Measurements from ENCODE around the gene TCF19. TPM values are rescaled to one million over a fixed set of nuclear protein-coding genes. Genes with fewer than 3 reads are reported as not detected.

The TCF19 gene
- total and polyA plus RNA-seq, 2 donors (not counting 1 experiment from before 2014, with no cell fraction given) = 10.0 to 10.4 TPM

DNA sequence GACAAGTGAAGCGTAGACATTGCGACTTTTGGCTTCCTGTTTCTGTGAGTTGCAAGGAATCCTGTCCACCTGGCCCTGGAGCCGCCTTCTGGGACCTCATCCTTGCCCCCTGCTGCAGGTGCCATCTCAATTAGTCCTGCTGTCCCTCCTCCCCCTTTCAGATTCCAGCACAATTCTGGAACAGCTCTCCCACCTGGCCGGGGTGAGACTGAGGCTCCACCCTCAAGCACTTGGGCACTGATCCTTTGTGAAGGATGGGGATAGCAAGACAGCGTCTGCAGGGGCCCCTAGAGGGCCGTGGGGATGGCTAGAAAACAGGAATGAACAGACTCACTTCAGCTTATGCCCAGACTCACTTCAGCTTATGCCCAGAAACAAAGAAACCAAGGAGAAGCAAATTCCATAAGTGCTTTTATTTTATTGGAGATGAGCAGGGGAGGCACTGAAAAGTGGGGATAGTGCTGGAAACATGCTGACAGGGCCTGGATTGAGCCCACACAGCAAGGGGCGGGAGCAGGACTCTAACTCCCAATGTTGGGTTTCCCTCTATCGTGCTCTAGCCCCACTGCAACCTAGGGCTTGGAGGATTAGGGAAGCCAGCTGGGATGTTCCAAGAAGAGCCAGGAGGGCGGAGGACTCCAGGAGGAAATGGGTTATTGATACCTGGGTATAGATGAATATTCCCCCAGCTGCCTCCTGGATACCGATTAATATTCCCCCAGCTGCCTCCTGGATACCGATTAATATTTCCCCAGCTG, 47.4 kb upstream of the TCF19 start:
- no peaks in the 10 kb centered on the region for H3K9me3 Mint-ChIP-seq (ENCODE audit: insufficient read depth)
- no peak overlapping the region for H3K27ac Mint-ChIP-seq
- no peak for DNase-seq
- H3K9me3 ChIP-seq (ENCODE audit: control extremely low read depth in 1 of 3, control insufficient read depth in 2 of 3, insufficient read depth in 1 of 3, low read length in 2 of 3) = no peaks in the 10 kb centered on the region
- H3K4me3 Mint-ChIP-seq = no peak overlapping the region
- no peak overlapping the region for H3K4me2 ChIP-seq (replicated peaks; ENCODE audit: low read depth, low read length, poor library complexity, severe bottlenecking)
- peaks cover 0 to 6% of the 10 kb centered on the region in 2 donors for H3K4me1 ChIP-seq (ENCODE audit: control insufficient read depth in 2 of 2, insufficient read depth in 2 of 2, low read length in 2 of 2)
- H2AFZ ChIP-seq (ENCODE audit: insufficient read depth, low read depth, low read length, poor library complexity, severe bottlenecking) = no peak overlapping the region
- 93% methylated on average over 5 of the region's 11 CpGs for WGBS (ENCODE audit: insufficient coverage)
- ATAC-seq (ENCODE audit: low read depth) = no peak
- H4K20me1 ChIP-seq (ENCODE audit: control insufficient read depth, insufficient read depth, low read length, poor library complexity, severe bottlenecking) = no peaks in the 10 kb centered on the region
- H3K79me2 ChIP-seq (ENCODE audit: control insufficient read depth, insufficient read depth, low read length) = no peaks in the 10 kb centered on the region
- TF ChIP-seq, protein P1, sequence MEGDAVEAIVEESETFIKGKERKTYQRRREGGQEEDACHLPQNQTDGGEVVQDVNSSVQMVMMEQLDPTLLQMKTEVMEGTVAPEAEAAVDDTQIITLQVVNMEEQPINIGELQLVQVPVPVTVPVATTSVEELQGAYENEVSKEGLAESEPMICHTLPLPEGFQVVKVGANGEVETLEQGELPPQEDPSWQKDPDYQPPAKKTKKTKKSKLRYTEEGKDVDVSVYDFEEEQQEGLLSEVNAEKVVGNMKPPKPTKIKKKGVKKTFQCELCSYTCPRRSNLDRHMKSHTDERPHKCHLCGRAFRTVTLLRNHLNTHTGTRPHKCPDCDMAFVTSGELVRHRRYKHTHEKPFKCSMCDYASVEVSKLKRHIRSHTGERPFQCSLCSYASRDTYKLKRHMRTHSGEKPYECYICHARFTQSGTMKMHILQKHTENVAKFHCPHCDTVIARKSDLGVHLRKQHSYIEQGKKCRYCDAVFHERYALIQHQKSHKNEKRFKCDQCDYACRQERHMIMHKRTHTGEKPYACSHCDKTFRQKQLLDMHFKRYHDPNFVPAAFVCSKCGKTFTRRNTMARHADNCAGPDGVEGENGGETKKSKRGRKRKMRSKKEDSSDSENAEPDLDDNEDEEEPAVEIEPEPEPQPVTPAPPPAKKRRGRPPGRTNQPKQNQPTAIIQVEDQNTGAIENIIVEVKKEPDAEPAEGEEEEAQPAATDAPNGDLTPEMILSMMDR (IDR thresholded peaks at IDR 0.05) = no peak
- TF ChIP-seq EZH2 (IDR thresholded peaks at IDR 0.05; ENCODE audit: borderline replicate concordance, insufficient read depth, low read depth, low read length, poor library complexity, severe bottlenecking) = no peak
- no peaks in the 10 kb centered on the region for H3K36me3 ChIP-seq (replicated peaks in 1 of 2; ENCODE audit: control extremely low read depth in 1 of 2, control insufficient read depth in 1 of 2, extremely low read depth in 1 of 2, insufficient read depth in 2 of 2, low read length in 1 of 2)
- no peak overlapping the region for H3K27ac ChIP-seq (ENCODE audit: low read length in 2 of 2)
- H3K4me1 Mint-ChIP-seq = peaks cover 5% of the 10 kb centered on the region
- no peak overlapping the region for H3K9ac ChIP-seq (ENCODE audit: low read length)
- H3K4me3 ChIP-seq (ENCODE audit: control extremely low read depth in 1 of 5, extremely low read depth in 1 of 5, insufficient read depth in 1 of 5, low read depth in 2 of 5, low read length in 4 of 5) = no peak overlapping the region
- intact Hi-C loops (cut with micrococcal nuclease) = no loop called here
- H3K27me3 ChIP-seq (replicated peaks in 1 of 4; ENCODE audit: control extremely low read depth in 1 of 4, control insufficient read depth in 3 of 4, insufficient read depth in 4 of 4, low read length in 3 of 4) = peaks cover 0 to 13% (median 3%) of the 10 kb centered on the region in 4 experiments
- ChIA-PET CTCF (no interaction called here), POLR2A (no interaction called here)
- H3K27me3 Mint-ChIP-seq = peaks cover 36% of the 10 kb centered on the region

GRCh38 chr6:31111712-31112111, 46.7 kb upstream of the TCF19 start:
- no peak overlapping the region for H2AFZ ChIP-seq (ENCODE audit: insufficient read depth, low read depth, low read length, poor library complexity, severe bottlenecking)
- H3K79me2 ChIP-seq (ENCODE audit: control insufficient read depth, insufficient read depth, low read length) = no peaks in the 10 kb centered on the region
- no peak overlapping the region for H3K4me3 ChIP-seq (ENCODE audit: control extremely low read depth in 1 of 5, extremely low read depth in 1 of 5, insufficient read depth in 1 of 5, low read depth in 2 of 5, low read length in 4 of 5)
- Mint-ChIP-seq H3K27me3 (peaks cover 40% of the 10 kb centered on the region), H3K27ac (no peak overlapping the region), H3K9me3 (ENCODE audit: insufficient read depth) (no peaks in the 10 kb centered on the region), H3K4me1 (peaks cover 5% of the 10 kb centered on the region), H3K4me3 (no peak overlapping the region)
- H3K27me3 ChIP-seq (replicated peaks in 1 of 4; ENCODE audit: control extremely low read depth in 1 of 4, control insufficient read depth in 3 of 4, insufficient read depth in 4 of 4, low read length in 3 of 4) = peaks cover 0 to 13% (median 3%) of the 10 kb centered on the region in 4 experiments
- CTCF ChIA-PET = interaction anchor here (1.0 to 1.2 kb wide), 3 partner anchors 9 to 255 kb away, joined by 3 to 4 read pairs (median 3); no protein-coding TSS in a partner anchor
- H3K36me3 ChIP-seq (replicated peaks in 1 of 2; ENCODE audit: control extremely low read depth in 1 of 2, control insufficient read depth in 1 of 2, extremely low read depth in 1 of 2, insufficient read depth in 2 of 2, low read length in 1 of 2) = no peaks in the 10 kb centered on the region
- DNase-seq = no peak
- POLR2A ChIA-PET = no interaction called here
- no peaks in the 10 kb centered on the region for H3K9me3 ChIP-seq (ENCODE audit: control extremely low read depth in 1 of 3, control insufficient read depth in 2 of 3, insufficient read depth in 1 of 3, low read length in 2 of 3)
- H3K9ac ChIP-seq (ENCODE audit: low read length) = no peak overlapping the region
- H3K4me1 ChIP-seq (ENCODE audit: control insufficient read depth in 2 of 2, insufficient read depth in 2 of 2, low read length in 2 of 2) = peaks cover 0 to 6% of the 10 kb centered on the region in 2 donors
- ATAC-seq (ENCODE audit: low read depth) = no peak
- no peak overlapping the region for H3K4me2 ChIP-seq (replicated peaks; ENCODE audit: low read depth, low read length, poor library complexity, severe bottlenecking)
- H4K20me1 ChIP-seq (ENCODE audit: control insufficient read depth, insufficient read depth, low read length, poor library complexity, severe bottlenecking) = no peaks in the 10 kb centered on the region
- no peak for TF ChIP-seq EZH2 (IDR thresholded peaks at IDR 0.05; ENCODE audit: borderline replicate concordance, insufficient read depth, low read depth, low read length, poor library complexity, severe bottlenecking)
- TF ChIP-seq, protein P1 (IDR thresholded peaks at IDR 0.05) = no peak
- intact Hi-C loops (cut with micrococcal nuclease) = no loop called here
- H3K27ac ChIP-seq (ENCODE audit: low read length in 2 of 2) = no peak overlapping the region
- WGBS (ENCODE audit: insufficient coverage) = 87% methylated on average over 13 of the region's 13 CpGs
